HG03045 (cell line): ENCODE results near the gene LENG9.
A peak's percentile ranks its signal among the peaks of the same experiment; 100 is the strongest.
"Not testable (repeated sequence)": the region's sequence is repeated elsewhere in the genome, so short reads cannot be mapped to it uniquely, and the experiment has no call there.

Experiments used
- ATAC-seq: cut with Tn5 transposase; IDR thresholded peaks from one replicate; pipeline ENCODE4 v1.9.1; 2021; ENCODE audit warnings: mild to moderate bottlenecking, moderate library complexity; ENCODE audit not compliant: unreplicated experiment

Gene LENG9

GRCh38 chr19:54460230-54461005, 3.2 kb downstream of the LENG9 start:
- ATAC-seq = no peak

- ATAC-seq = no peak
Measured at GRCh38 chr19:54459282-54460229, 4.0 kb downstream of the LENG9 start.

GRCh38 chr19:54458648-54459281, 4.8 kb downstream of the LENG9 start:
- no peak for ATAC-seq

- no peak for ATAC-seq
Measured at GRCh38 chr19:54457773-54458647, 5.6 kb downstream of the LENG9 start.

- ATAC-seq = no peak
Measured at GRCh38 chr19:54456423-54457373, 6.9 kb downstream of the LENG9 start.

GRCh38 chr19:54455786-54456422, 7.7 kb downstream of the LENG9 start:
- no peak for ATAC-seq

GRCh38 chr19:54454781-54455675, 8.6 kb downstream of the LENG9 start:
- ATAC-seq = no peak

- no peak for ATAC-seq
Measured at GRCh38 chr19:54453921-54454780, 9.4 kb downstream of the LENG9 start.

- ATAC-seq = no peak
Measured at GRCh38 chr19:54452626-54453025, 11.0 kb downstream of the LENG9 start.

GRCh38 chr19:54451997-54452396, 11.6 kb downstream of the LENG9 start:
- no peak for ATAC-seq

- no peak for ATAC-seq
Measured at GRCh38 chr19:54451331-54451871, 12.2 kb downstream of the LENG9 start.

- ATAC-seq = no peak
Measured at GRCh38 chr19:54449701-54450069, 13.9 kb downstream of the LENG9 start.

- peak; percentile 85 for ATAC-seq
Measured at GRCh38 chr19:54448774-54449700, 14.5 kb downstream of the LENG9 start, which contains the start of gene LENG8. LENG8 (plus strand) TSS chr19:54449199; CDS start chr19:54451345, 2,146 bp downstream.

GRCh38 chr19:54448040-54448773, 15.4 kb downstream of the LENG9 start:
- no peak for ATAC-seq

GRCh38 chr19:54446349-54446748, 17.2 kb downstream of the LENG9 start:
- not testable (repeated sequence) for ATAC-seq
